Fibroblast of lung (primary cell): Measurements from ENCODE around the gene DIS3L2.
"Not testable (repeated sequence)": the region's sequence is repeated elsewhere in the genome, so short reads cannot be mapped to it uniquely, and the experiment has no call there.

Source experiments
- EZH2 ChIP-seq: IDR thresholded peaks from 2 replicates; pipeline ENCODE4 v1.5.1; 2012; ENCODE audit warnings: low read length, control low read depth, mild to moderate bottlenecking; ENCODE audit errors: missing control alignments
- TF ChIP-seq, protein P1 (sequence below), 2 donors: IDR thresholded peaks in 1 of 2; conservative IDR thresholded peaks in 1 of 2; 1 replicate in 1 of 2; 2 replicates in 1 of 2; pipeline ENCODE4 v1.5.1; 2011 to 2012; ENCODE audit warnings: low read length in 2 of 2, control low read depth in 1 of 2, inconsistent platforms in 1 of 2, low read depth in 1 of 2, mild to moderate bottlenecking in 1 of 2

DNA sequence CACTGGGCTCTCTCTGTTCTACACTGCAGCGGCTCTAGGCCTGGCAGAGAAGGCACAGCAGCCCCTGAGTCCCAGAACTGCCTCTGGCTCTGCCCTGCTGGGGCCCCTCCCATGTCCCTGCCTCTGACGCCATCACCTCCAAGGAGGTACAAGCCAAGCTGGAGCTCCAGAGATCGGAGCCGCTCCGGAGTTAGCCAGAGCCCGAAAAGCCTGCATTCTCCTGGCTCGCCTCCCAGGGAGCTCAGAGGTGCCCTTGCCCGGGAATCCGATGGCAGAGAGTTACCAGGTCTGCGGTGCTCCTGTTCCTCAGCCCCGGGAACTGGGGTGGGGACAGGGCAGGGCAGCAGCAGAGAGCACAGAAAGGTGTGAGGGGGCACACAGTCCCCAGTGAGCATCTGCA, 370.1 kb downstream of the DIS3L2 start:
- TF ChIP-seq, protein P1, sequence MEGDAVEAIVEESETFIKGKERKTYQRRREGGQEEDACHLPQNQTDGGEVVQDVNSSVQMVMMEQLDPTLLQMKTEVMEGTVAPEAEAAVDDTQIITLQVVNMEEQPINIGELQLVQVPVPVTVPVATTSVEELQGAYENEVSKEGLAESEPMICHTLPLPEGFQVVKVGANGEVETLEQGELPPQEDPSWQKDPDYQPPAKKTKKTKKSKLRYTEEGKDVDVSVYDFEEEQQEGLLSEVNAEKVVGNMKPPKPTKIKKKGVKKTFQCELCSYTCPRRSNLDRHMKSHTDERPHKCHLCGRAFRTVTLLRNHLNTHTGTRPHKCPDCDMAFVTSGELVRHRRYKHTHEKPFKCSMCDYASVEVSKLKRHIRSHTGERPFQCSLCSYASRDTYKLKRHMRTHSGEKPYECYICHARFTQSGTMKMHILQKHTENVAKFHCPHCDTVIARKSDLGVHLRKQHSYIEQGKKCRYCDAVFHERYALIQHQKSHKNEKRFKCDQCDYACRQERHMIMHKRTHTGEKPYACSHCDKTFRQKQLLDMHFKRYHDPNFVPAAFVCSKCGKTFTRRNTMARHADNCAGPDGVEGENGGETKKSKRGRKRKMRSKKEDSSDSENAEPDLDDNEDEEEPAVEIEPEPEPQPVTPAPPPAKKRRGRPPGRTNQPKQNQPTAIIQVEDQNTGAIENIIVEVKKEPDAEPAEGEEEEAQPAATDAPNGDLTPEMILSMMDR (conservative IDR thresholded peaks at IDR 0.05 in 1 of 2, IDR thresholded peaks at IDR 0.05 in 1 of 2; ENCODE audit: low read depth in 1 of 2, low read length in 2 of 2), result not testable (repeated sequence)
- not testable (repeated sequence) for TF ChIP-seq EZH2
